GM19452 (cell line): ENCODE results near the gene SLC38A8.

Source experiments
- ATAC-seq: cut with Tn5 transposase; IDR thresholded peaks from one replicate; pipeline ENCODE4 v1.9.1; 2021; ENCODE audit not compliant: unreplicated experiment

The SLC38A8 gene

GRCh38 chr16:84003038-84003437 is 39.6 kb downstream of the SLC38A8 start:
- no peak for ATAC-seq

GRCh38 chr16:84001726-84002125 is 40.9 kb downstream of the SLC38A8 start:
- no peak for ATAC-seq

- no peak for ATAC-seq
Observed at GRCh38 chr16:84000989-84001642, 41.5 kb downstream of the SLC38A8 start.

- ATAC-seq: no peak
Observed at GRCh38 chr16:83998091-83998490, 44.5 kb downstream of the SLC38A8 start.

GRCh38 chr16:83996481-83997252 is 45.9 kb downstream of the SLC38A8 start:
- ATAC-seq: no peak

GRCh38 chr16:83995754-83996153 is 46.8 kb downstream of the SLC38A8 start:
- no peak for ATAC-seq

- no peak for ATAC-seq
Observed at GRCh38 chr16:83994703-83995102, 47.9 kb downstream of the SLC38A8 start.

- ATAC-seq: no peak
Observed at GRCh38 chr16:83994087-83994486, 48.5 kb downstream of the SLC38A8 start.

GRCh38 chr16:83992624-83993023 is 50.0 kb downstream of the SLC38A8 start:
- ATAC-seq: no peak

GRCh38 chr16:83990492-83990891 is 52.1 kb downstream of the SLC38A8 start:
- ATAC-seq: no peak

GRCh38 chr16:83989300-83989699 is 53.3 kb downstream of the SLC38A8 start:
- ATAC-seq: no peak

GRCh38 chr16:83983491-83983890 is 59.1 kb downstream of the SLC38A8 start:
- no peak for ATAC-seq

GRCh38 chr16:83981799-83982198 is 60.8 kb downstream of the SLC38A8 start:
- ATAC-seq: no peak

GRCh38 chr16:83980794-83981193 is 61.8 kb downstream of the SLC38A8 start:
- ATAC-seq: no peak

GRCh38 chr16:83979441-83979840 is 63.2 kb downstream of the SLC38A8 start:
- no peak for ATAC-seq

GRCh38 chr16:83978401-83978904 is 64.1 kb downstream of the SLC38A8 start:
- no peak for ATAC-seq

- no peak for ATAC-seq
Observed at GRCh38 chr16:83977056-83977815, 65.4 kb downstream of the SLC38A8 start.

GRCh38 chr16:83975590-83976260 is 66.9 kb downstream of the SLC38A8 start:
- ATAC-seq: no peak

GRCh38 chr16:83974475-83974874 is 68.1 kb downstream of the SLC38A8 start:
- ATAC-seq: no peak

- no peak for ATAC-seq
Observed at GRCh38 chr16:83973581-83974385, 68.8 kb downstream of the SLC38A8 start.
